NCI-H1048 (cell line): ENCODE data around the gene PPHLN1.

ENCODE experiments used
- DNase-seq: peaks from one replicate; lab custom pipeline; 2025; lab: John Stamatoyannopoulos, UW

PPHLN1 gene

GRCh38 chr12:42442888-42443287 is 116.9 kb downstream of the PPHLN1 start:
- no peak for DNase-seq

DNA sequence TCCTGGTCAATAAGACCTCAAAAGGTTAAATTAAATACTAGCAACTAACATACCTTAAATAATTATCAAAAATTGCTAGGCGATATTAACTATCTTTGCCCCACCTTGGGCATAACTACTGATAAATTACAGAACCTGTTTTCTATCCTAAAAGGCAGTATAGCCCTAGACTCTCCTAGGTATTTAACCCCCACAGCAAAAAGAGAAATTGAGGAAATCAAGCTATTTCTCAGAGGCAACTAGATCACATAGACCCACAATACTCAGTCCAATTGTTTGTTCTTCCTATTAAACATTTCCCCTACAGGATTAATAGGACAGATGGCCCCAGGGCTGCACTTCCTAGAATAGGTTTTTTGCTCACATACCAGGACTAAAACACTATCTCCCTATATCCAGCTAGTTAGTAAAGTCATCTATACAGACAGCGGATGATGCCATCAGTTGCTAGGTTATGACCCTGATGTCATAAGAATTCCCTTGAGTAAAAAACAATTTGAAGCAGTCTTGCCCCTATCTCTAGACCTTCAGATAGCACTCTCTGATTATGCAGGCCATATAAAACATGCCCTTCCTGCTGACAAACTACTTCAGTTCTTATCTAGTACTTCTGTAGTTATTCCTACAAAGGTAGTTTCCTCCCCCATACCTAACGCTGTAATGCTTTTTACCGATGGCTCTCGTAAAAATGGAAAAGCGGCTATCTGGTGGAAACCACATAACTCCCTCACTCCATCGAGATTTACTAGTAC is 118.4 kb downstream of the PPHLN1 start:
- DNase-seq: no peak

DNA sequence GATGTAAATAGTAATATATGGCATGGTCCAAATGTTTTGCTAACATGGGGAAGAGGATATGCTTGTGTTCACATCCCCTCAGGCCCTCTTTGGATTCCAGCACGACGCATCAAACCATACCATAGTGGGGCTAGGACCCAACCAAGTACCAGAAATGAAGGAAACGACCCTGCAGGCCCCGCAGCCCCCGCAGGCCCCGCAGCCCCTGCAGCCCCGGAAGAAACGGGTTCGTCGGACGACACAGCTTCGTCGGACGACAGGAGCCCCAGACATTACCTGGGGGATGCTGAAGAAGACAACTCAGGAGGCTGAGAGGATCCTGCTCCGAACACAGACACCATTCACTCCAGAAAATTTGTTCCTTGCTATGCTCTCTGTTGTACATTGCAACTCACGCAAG is 119.9 kb downstream of the PPHLN1 start:
- DNase-seq: no peak

GRCh38 chr12:42446761-42447160 is 120.8 kb downstream of the PPHLN1 start:
- no peak for DNase-seq

- DNase-seq: no peak
These were observed 121.4 kb downstream of the PPHLN1 start for GRCh38 chr12:42447371-42447786.

- DNase-seq: no peak
These were observed 122.9 kb downstream of the PPHLN1 start for GRCh38 chr12:42448841-42449240.

GRCh38 chr12:42450248-42450647 is 124.3 kb downstream of the PPHLN1 start:
- DNase-seq: no peak

DNA sequence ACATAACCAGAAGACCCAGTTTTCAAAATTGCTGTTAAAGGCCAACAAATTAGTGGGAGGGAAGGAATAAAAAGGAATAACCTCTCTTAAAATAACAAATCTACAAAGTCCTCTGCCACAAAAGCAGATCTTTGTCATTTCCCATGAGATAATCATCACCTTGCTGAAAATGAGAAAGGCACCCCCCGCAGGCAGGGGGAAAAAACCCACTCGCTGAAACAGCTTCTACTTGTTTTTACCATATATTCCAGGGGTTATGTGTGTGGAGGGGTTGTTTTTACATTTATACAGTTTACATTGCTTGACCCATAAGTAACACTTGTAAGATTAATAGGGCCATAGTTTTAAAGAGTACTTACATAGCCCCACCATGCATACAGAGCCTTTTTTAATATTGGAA is 132.6 kb downstream of the PPHLN1 start:
- no peak for DNase-seq

GRCh38 chr12:42459336-42459847 is 133.4 kb downstream of the PPHLN1 start:
- DNase-seq: no peak

DNA sequence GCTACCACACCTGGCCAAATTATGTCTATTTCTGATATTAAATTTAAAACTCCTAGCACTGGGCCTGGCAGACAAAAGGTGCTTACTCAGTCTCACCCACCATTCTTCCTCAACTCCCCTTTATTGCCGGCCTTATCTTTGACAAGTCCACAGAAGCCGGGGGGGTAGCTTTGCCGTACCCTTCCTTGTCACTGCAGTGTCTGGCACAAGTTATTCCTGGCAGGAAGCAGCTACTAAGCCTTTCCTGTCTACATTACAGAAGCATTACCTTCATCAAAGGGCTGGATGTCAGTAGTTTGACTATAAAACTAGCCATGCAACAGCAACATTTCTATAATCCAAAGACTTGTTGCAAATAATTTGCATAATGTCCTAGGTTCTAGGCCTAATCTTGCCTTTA is 136.5 kb downstream of the PPHLN1 start:
- no peak for DNase-seq

DNA sequence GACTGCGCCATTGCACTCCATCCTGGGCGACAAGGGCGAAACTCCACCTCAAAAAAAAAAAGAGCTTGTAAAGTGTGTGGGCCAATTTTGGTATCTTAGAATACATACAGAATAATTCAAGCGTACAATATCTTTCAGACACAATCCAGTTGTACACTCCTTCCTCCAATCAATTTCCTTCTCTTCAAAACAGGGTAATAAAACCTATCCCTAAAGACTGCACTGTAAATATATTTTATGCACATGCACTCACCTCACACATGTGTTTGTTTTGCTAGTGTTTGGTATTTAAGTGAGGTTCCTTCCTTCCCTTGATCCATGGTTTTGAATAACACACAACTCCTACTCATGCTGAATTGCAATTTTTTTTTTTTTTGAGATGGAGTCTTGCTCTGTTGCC is 137.7 kb downstream of the PPHLN1 start:
- DNase-seq: no peak

DNA sequence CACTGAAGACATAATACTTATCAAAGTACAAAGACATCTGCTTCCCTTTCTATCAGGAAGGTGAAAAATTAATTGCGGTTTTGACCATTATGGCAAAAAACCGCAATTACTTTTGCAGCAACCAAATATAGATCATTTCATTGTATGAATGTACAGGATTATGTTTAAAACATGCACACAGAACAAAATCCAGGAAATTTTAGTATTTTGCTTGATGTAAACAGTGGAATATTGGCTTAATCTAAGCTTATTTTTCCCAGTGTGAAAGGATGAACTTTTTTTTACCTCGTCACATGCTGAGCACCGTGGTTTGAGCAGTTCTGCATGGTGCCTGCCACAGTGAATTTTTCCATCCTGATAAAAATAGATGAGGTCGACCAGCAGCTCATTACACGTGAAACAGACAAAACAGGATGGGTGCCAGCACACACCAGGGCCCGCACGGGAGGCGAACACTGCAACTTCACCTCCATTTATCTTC is 142.4 kb downstream of the PPHLN1 start:
- no peak for DNase-seq

DNA sequence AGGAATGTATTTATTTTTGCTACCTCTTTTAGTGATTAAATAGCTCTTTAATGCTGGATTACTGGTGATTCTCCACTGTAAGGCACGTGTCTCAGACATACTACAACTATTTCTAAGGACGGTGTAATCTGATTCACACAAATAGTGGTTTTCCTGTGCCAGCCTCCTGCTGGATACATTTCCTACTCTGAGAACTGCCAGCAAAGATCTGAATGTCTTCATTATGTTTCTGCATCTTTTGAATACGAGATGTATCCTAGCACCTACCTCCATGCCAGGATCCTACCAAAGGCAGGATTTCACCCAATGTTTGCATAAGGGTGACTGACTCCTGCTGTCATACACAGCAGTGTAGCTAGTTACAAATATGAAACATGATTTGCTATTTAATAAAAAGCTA is 143.0 kb downstream of the PPHLN1 start:
- DNase-seq: no peak

- no peak for DNase-seq
These were observed 143.6 kb downstream of the PPHLN1 start for GRCh38 chr12:42469355-42470175.

- DNase-seq: no peak
These were observed 146.4 kb downstream of the PPHLN1 start for GRCh38 chr12:42472376-42472775.

GRCh38 chr12:42473130-42473529 is 147.2 kb downstream of the PPHLN1 start:
- DNase-seq: no peak

DNA sequence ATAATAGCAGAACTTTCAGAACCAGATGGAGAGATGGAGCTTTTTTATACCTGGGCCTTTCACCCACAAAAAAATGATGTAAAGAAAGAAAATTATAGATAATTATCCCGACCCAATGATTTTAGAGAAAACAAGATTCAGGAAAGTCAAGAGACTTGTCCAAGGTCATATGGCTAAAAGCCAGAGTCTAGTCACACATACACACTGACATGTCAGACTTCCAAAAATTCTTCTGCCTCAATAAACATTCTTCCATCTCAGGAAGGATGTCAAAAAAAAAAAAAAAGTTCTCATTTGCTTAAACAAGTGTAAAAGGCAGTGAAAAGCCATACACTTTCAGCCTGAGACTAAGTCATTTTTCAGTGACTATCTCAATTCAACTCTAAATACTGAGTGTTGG is 147.6 kb downstream of the PPHLN1 start:
- no peak for DNase-seq

GRCh38 chr12:42474391-42474790 is 148.4 kb downstream of the PPHLN1 start:
- no peak for DNase-seq

- no peak for DNase-seq
These were observed 149.1 kb downstream of the PPHLN1 start for GRCh38 chr12:42475106-42475505.

DNA sequence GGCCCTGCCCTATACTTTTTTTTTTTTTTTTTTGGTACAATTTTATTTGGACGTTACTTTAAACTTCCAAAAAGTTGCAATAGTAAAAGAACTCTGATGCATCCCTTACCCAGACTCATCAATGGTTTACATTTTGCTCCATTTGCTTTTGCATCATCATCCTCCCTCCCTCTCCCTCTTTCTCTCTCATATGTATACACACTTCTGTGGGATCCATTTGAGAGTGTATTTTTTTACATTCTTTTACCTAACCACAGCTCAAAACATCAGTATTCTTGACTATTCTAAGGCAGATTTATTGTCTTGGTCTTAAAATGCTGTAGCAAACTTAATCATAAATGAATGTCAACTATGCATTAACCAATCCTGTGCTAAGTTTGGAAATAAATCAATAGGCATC is 152.0 kb downstream of the PPHLN1 start:
- no peak for DNase-seq

GRCh38 chr12:42481368-42481767 is 155.4 kb downstream of the PPHLN1 start:
- no peak for DNase-seq

- no peak for DNase-seq
These were observed 156.2 kb downstream of the PPHLN1 start for GRCh38 chr12:42482041-42482747.
